Keratinocyte (primary cell): ENCODE data around the gene COQ8A. TPM values are rescaled to one million over a fixed set of nuclear protein-coding genes. Genes with fewer than 3 reads are reported as not detected.

Source experiments
- DNase-seq: peaks from one replicate; pipeline ENCODE4 v3.0.0-alpha.2; 2011; ENCODE audit warnings: low read depth, missing footprints, low spot score
- FAIRE-seq: peaks from 2 replicates; lab custom pipeline; 2011; peaks lifted over from hg19 to GRCh38; lab: Jason Lieb, UNC
- H2AFZ ChIP-seq: 2 replicates; pipeline ENCODE4 v1.6.0; 2012; ENCODE audit warnings: low read length, control low read depth, inconsistent platforms; ENCODE audit not compliant: control insufficient read depth
- H3K27ac ChIP-seq: 2 replicates; pipeline ENCODE4 v1.5.1; 2011; ENCODE audit warnings: low read length; ENCODE audit not compliant: control insufficient read depth, insufficient read depth
- H3K27me3 ChIP-seq: 3 replicates; pipeline ENCODE4 v1.6.0; 2011; ENCODE audit warnings: low read length; ENCODE audit not compliant: control insufficient read depth, insufficient read depth; ENCODE audit errors: extremely low read depth
- H3K36me3 ChIP-seq, 2 experiments: 2 replicates in 1 of 2; 3 replicates in 1 of 2; pipeline ENCODE4 v1.5.1; 2011; ENCODE audit warnings: low read length in 2 of 2, mild to moderate bottlenecking in 1 of 2; ENCODE audit not compliant: control insufficient read depth in 2 of 2, insufficient read depth in 2 of 2; ENCODE audit errors: extremely low read depth in 1 of 2
- H3K4me1 ChIP-seq: 3 replicates; pipeline ENCODE4 v1.5.1; 2011; ENCODE audit warnings: low read length; ENCODE audit not compliant: control insufficient read depth, insufficient read depth; ENCODE audit errors: extremely low read depth
- H3K4me2 ChIP-seq: 3 replicates; pipeline ENCODE4 v1.6.0; 2011; ENCODE audit warnings: low read depth, low read length; ENCODE audit not compliant: control insufficient read depth, insufficient read depth; ENCODE audit errors: extremely low read depth
- H3K4me3 ChIP-seq, 3 experiments: fragments of 200-600 bp in 1 of 3; sonication (generic) in 1 of 3; 2 replicates in 2 of 3; 3 replicates in 1 of 3; pipeline ENCODE4 v1.5.1; 2011 to 2016; ENCODE audit warnings: low read length in 3 of 3, mild to moderate bottlenecking in 3 of 3, control low read depth in 2 of 3, inconsistent platforms in 1 of 3, low read depth in 1 of 3, mixed read lengths in 1 of 3, mixed run types in 1 of 3, moderate library complexity in 1 of 3; ENCODE audit not compliant: control insufficient read depth in 2 of 3, insufficient read depth in 2 of 3; ENCODE audit errors: extremely low read depth in 1 of 3
- H3K79me2 ChIP-seq: 2 replicates; pipeline ENCODE4 v1.6.0; 2012; ENCODE audit warnings: low read length; ENCODE audit not compliant: control insufficient read depth, insufficient read depth
- H3K9ac ChIP-seq: 3 replicates; pipeline ENCODE4 v1.6.0; 2011; ENCODE audit warnings: low read length; ENCODE audit not compliant: control insufficient read depth, insufficient read depth; ENCODE audit errors: extremely low read depth
- H3K9me1 ChIP-seq: 3 replicates; pipeline ENCODE4 v1.6.0; 2011; ENCODE audit warnings: low read length; ENCODE audit not compliant: control insufficient read depth, insufficient read depth; ENCODE audit errors: extremely low read depth
- H3K9me3 ChIP-seq: 2 replicates; pipeline ENCODE4 v1.5.1; 2012; ENCODE audit warnings: low read depth, low read length; ENCODE audit not compliant: control insufficient read depth
- H4K20me1 ChIP-seq: 3 replicates; pipeline ENCODE4 v1.6.0; 2011; ENCODE audit warnings: low read length; ENCODE audit not compliant: control insufficient read depth, insufficient read depth; ENCODE audit errors: extremely low read depth
- EZH2 ChIP-seq: IDR thresholded peaks from one replicate; pipeline ENCODE4 v1.6.1; 2012; ENCODE audit warnings: inconsistent platforms, mild to moderate bottlenecking, low read length, moderate library complexity
- dilution Hi-C: fragments of 300-500 bp; cut with MboI; formaldehyde crosslinking; loops from one replicate; pipeline ENCODE4 v1.7.0; 2020; ENCODE audit warnings: low sequenced_read_pairs; ENCODE audit not compliant: extremely low pct_ligation_motif_present
- polyA plus RNA-seq, 5 experiments: library from polyadenylated mRNA; depleted of rRNA in 3 of 5; stranded (reverse) in 3 of 5; stranded (forward) in 1 of 5; unstranded in 1 of 5; fragments of >200 nt; gene quantifications; 1 replicate in 1 of 5; 2 replicates in 3 of 5; 3 replicates in 1 of 5; pipeline versions ENCODE4 v1.2.1 to v1.2.3, GENCODE V29; 2011 to 2012; ENCODE audit warnings: missing spikeins in 2 of 5, low read depth in 1 of 5, low replicate concordance in 1 of 5
- TF ChIP-seq, protein P1 (sequence below), 3 experiments: IDR thresholded peaks in 1 of 3; conservative IDR thresholded peaks in 1 of 3; optimal IDR thresholded peaks in 1 of 3; 2 replicates in 2 of 3; 3 replicates in 1 of 3; pipeline versions ENCODE3 to v1.5.1; 2011; ENCODE audit warnings: low read length in 3 of 3, mild to moderate bottlenecking in 3 of 3, moderate library complexity in 2 of 3, control low read depth in 1 of 3, inconsistent platforms in 1 of 3; ENCODE audit not compliant: insufficient read depth in 2 of 3; ENCODE audit errors: extremely low read depth in 1 of 3

The COQ8A gene
- polyA plus RNA-seq, 1 donor (not counting 4 experiments of a cell fraction or from before 2014, with no cell fraction given): 3.8 TPM

DNA sequence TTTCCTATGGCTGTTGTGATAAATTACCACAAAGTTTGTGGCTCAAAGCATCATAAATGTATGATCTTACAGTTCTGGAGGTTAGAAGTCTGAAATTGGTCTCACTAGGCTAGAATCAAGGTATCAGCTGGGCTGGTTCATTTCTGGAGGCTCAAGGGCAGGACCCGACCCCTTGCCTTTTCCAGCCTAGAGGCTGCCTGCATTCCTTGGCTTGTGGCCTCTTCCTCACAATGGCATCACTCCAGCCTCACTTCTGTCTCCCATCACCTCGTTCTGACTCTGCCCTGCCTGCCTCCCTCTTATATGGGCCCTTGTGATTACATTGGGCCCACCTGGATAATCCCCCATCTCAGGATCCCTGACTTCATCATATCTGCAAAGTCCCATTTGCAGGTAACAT, 8.0 kb downstream of the COQ8A start:
- dilution Hi-C loops: no loop called here
- Histone ChIP-seq H3K79me2 (no peaks in the 10 kb centered on the region), H3K4me1 (no peaks in the 10 kb centered on the region), H2AFZ (no peak overlapping the region), H3K9ac (no peak overlapping the region), H3K27me3 (peaks cover 3% of the 10 kb centered on the region), H3K36me3 (no peaks in the 10 kb centered on the region), H3K27ac (no peak overlapping the region), H3K9me1 (no peaks in the 10 kb centered on the region), H4K20me1 (no peaks in the 10 kb centered on the region), H3K4me2 (no peak overlapping the region), H3K9me3 (no peaks in the 10 kb centered on the region), H3K4me3 (no peak overlapping the region)
- DNase-seq: no peak
- FAIRE-seq: no peak
- no peak for TF ChIP-seq EZH2
- TF ChIP-seq, protein P1, sequence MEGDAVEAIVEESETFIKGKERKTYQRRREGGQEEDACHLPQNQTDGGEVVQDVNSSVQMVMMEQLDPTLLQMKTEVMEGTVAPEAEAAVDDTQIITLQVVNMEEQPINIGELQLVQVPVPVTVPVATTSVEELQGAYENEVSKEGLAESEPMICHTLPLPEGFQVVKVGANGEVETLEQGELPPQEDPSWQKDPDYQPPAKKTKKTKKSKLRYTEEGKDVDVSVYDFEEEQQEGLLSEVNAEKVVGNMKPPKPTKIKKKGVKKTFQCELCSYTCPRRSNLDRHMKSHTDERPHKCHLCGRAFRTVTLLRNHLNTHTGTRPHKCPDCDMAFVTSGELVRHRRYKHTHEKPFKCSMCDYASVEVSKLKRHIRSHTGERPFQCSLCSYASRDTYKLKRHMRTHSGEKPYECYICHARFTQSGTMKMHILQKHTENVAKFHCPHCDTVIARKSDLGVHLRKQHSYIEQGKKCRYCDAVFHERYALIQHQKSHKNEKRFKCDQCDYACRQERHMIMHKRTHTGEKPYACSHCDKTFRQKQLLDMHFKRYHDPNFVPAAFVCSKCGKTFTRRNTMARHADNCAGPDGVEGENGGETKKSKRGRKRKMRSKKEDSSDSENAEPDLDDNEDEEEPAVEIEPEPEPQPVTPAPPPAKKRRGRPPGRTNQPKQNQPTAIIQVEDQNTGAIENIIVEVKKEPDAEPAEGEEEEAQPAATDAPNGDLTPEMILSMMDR (optimal IDR thresholded peaks at IDR 0.05 in 1 of 3, IDR thresholded peaks at IDR 0.05 in 1 of 3, conservative IDR thresholded peaks at IDR 0.05 in 1 of 3; ENCODE audit: extremely low read depth in 1 of 3, insufficient read depth in 2 of 3, low read length in 3 of 3): no peak

DNA sequence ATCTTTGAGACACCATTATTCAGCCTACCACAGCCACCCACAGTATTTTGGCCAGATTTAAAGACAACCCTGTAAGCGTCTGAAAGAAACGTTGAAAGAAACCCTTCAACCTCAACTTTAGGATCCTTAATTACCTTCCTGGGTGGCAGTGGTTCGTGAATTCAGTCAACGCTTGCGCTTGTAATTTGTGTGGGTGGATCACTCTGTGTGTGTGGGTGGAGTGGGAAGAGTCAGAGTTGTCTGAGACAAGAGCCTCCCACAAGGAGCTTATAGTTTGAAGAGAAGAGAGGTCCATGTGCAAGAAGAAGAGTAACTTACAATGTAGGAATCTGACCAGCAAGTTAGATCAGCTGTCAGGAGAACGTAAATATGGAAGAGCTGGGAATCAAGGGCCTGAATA, 8.4 kb downstream of the COQ8A start:
- Histone ChIP-seq H3K4me3 (no peak overlapping the region), H3K4me2 (no peak overlapping the region), H3K9me1 (no peaks in the 10 kb centered on the region), H3K27me3 (peaks cover 3% of the 10 kb centered on the region), H3K4me1 (no peaks in the 10 kb centered on the region), H3K9me3 (no peaks in the 10 kb centered on the region), H4K20me1 (no peaks in the 10 kb centered on the region), H2AFZ (no peak overlapping the region), H3K79me2 (no peaks in the 10 kb centered on the region), H3K36me3 (no peaks in the 10 kb centered on the region), H3K27ac (no peak overlapping the region), H3K9ac (no peak overlapping the region)
- dilution Hi-C loops: no loop called here
- FAIRE-seq: no peak
- no peak for DNase-seq
- no peak for TF ChIP-seq EZH2
- TF ChIP-seq, protein P1 (optimal IDR thresholded peaks at IDR 0.05 in 1 of 3, IDR thresholded peaks at IDR 0.05 in 1 of 3, conservative IDR thresholded peaks at IDR 0.05 in 1 of 3; ENCODE audit: extremely low read depth in 1 of 3, insufficient read depth in 2 of 3, low read length in 3 of 3): no peak
